Activated B cell treated with CpG ODN at 0.5 μM for 24 hours (primary cell): ENCODE results near the gene SOD1. TPM values are rescaled to one million over a fixed set of nuclear protein-coding genes. Genes with fewer than 3 reads are reported as not detected.

Experiments used
- ATAC-seq: fragments of 200-7000 bp; cut with Tn5 transposase; one replicate; pipeline ENCODE4 v1.10.0; 2021; ENCODE audit warnings: low read depth, mild to moderate bottlenecking, moderate library complexity
- CTCF ChIA-PET: fragments of 350-600 bp; sonication (Branson Sonifier 250); formaldehyde crosslinking; loops from one replicate; lab custom pipeline; 2021; ENCODE audit warnings: antibody characterized with exemption; lab: Charles Lee
- POLR2A ChIA-PET: fragments of 350-600 bp; sonication (Branson Sonifier 250); formaldehyde crosslinking; loops from one replicate; lab custom pipeline; 2021; ENCODE audit warnings: antibody characterized with exemption; lab: Charles Lee
- DNase-seq: peaks from one replicate; pipeline ENCODE4 v3.0.0; 2022
- H3K27ac Mint-ChIP-seq: one replicate; pipeline ENCODE4 v1.8.0; 2020; ENCODE audit warnings: mixed read lengths
- H3K27me3 Mint-ChIP-seq: one replicate; pipeline ENCODE4 v1.8.0; 2021; ENCODE audit warnings: mixed read lengths
- H3K36me3 Mint-ChIP-seq: one replicate; pipeline ENCODE4 v1.8.0; 2021; ENCODE audit warnings: low read depth, mixed read lengths
- H3K4me1 Mint-ChIP-seq: one replicate; pipeline ENCODE4 v1.8.0; 2021; ENCODE audit warnings: mixed read lengths
- H3K4me3 Mint-ChIP-seq: one replicate; pipeline ENCODE4 v1.8.0; 2020; ENCODE audit warnings: mild to moderate bottlenecking, mixed read lengths
- H3K9me3 Mint-ChIP-seq: one replicate; pipeline ENCODE4 v1.8.0; 2020; ENCODE audit warnings: mixed read lengths
- intact Hi-C: fragments of 100-400 bp; cut with micrococcal nuclease; formaldehyde crosslinking; loops from one replicate; pipeline ENCODE4 v1.15.1; 2024
- total RNA-seq: library from RNA; stranded (reverse); gene quantifications from 2 replicates; pipeline ENCODE4 v1.2.3, GENCODE V29; 2022
- TF ChIP-seq, protein P1 (sequence below): fragments of 200-600 bp; IDR thresholded peaks from one replicate; pipeline ENCODE4 v1.8.0; 2022; ENCODE audit warnings: antibody characterized with exemption, mild to moderate bottlenecking

The SOD1 gene
- total RNA-seq, 1 donor from 2014 or later = 107 TPM

GRCh38 chr21:31656199-31657095, 3.0 kb upstream of the SOD1 start:
- ChIA-PET POLR2A (no interaction called here), CTCF (no interaction called here)
- TF ChIP-seq, protein P1, sequence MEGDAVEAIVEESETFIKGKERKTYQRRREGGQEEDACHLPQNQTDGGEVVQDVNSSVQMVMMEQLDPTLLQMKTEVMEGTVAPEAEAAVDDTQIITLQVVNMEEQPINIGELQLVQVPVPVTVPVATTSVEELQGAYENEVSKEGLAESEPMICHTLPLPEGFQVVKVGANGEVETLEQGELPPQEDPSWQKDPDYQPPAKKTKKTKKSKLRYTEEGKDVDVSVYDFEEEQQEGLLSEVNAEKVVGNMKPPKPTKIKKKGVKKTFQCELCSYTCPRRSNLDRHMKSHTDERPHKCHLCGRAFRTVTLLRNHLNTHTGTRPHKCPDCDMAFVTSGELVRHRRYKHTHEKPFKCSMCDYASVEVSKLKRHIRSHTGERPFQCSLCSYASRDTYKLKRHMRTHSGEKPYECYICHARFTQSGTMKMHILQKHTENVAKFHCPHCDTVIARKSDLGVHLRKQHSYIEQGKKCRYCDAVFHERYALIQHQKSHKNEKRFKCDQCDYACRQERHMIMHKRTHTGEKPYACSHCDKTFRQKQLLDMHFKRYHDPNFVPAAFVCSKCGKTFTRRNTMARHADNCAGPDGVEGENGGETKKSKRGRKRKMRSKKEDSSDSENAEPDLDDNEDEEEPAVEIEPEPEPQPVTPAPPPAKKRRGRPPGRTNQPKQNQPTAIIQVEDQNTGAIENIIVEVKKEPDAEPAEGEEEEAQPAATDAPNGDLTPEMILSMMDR = no peak
- H3K4me3 Mint-ChIP-seq = no peak overlapping the region
- H3K36me3 Mint-ChIP-seq = peaks cover 11% of the 10 kb centered on the region
- H3K9me3 Mint-ChIP-seq = no peaks in the 10 kb centered on the region
- H3K27me3 Mint-ChIP-seq = no peaks in the 10 kb centered on the region
- no peak overlapping the region for H3K27ac Mint-ChIP-seq
- intact Hi-C loops = loop anchor here (5.0 kb wide), 1 partner anchor 1986 kb away; the partner anchor contains the start of genes CRYZL1 and ITSN1
- no peak for DNase-seq
- no peak for ATAC-seq
- H3K4me1 Mint-ChIP-seq = peaks cover 35% of the 10 kb centered on the region

GRCh38 chr21:31658053-31658452, 1.4 kb upstream of the SOD1 start:
- peaks cover 51% of the 10 kb centered on the region for H3K4me1 Mint-ChIP-seq
- TF ChIP-seq, protein P1 = no peak
- POLR2A ChIA-PET = no interaction called here

DNA sequence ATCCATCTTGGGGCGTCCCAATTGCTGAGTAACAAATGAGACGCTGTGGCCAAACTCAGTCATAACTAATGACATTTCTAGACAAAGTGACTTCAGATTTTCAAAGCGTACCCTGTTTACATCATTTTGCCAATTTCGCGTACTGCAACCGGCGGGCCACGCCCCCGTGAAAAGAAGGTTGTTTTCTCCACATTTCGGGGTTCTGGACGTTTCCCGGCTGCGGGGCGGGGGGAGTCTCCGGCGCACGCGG, 282 bp upstream of the SOD1 start:
- TF ChIP-seq, protein P1 = no peak
- ChIA-PET CTCF (no interaction called here), POLR2A (no interaction called here)
- Mint-ChIP-seq H3K36me3 (peaks cover 24% of the 10 kb centered on the region), H3K4me1 (peaks cover 61% of the 10 kb centered on the region), H3K27me3 (no peaks in the 10 kb centered on the region), H3K9me3 (no peaks in the 10 kb centered on the region), H3K27ac (peak overlapping the region; percentile 96), H3K4me3 (peak overlapping the region; percentile 99)
- intact Hi-C loops = loop anchor here (1.0 to 5.0 kb wide), 9 partner anchors 8 to 1983 kb away; partner anchors contain the start of genes CFAP298, CRYZL1, ITSN1 and MIS18A
- DNase-seq (no peak), ATAC-seq (peak; percentile 14)

More at GRCh38 chr21:31658053-31658452, 1.4 kb upstream of the SOD1 start:
- Mint-ChIP-seq H3K9me3 (no peaks in the 10 kb centered on the region), H3K4me3 (no peak overlapping the region), H3K36me3 (peaks cover 16% of the 10 kb centered on the region), H3K27me3 (no peaks in the 10 kb centered on the region), H3K27ac (no peak overlapping the region)
- CTCF ChIA-PET = no interaction called here
- intact Hi-C loops = loop anchor here (2.0 to 5.0 kb wide), 3 partner anchors 99 to 1984 kb away; partner anchors contain the start of genes CRYZL1, ITSN1 and MIS18A
- DNase-seq = no peak
- ATAC-seq = no peak

DNA sequence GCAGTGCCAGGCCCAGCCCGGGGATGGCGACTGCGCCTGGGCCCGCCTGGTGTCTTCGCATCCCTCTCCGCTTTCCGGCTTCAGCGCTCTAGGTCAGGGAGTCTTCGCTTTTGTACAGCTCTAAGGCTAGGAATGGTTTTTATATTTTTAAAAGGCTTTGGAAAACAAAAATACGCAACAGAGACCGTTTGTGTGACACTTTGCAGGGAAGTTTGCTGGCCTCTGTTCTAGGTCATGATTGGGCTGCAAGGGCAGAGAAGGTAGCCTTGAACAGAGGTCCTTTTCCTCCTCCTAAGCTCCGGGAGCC, 719 bp downstream of the SOD1 start:
- POLR2A ChIA-PET = interaction anchor here (0.6 to 1.3 kb wide), 2 partner anchors 77 to 111 kb away, joined by 3 read pairs; no protein-coding TSS in a partner anchor
- ATAC-seq (no peak), DNase-seq (no peak)
- peak overlapping the region; percentile 81 for H3K27ac Mint-ChIP-seq
- H3K36me3 Mint-ChIP-seq = peaks cover 31% of the 10 kb centered on the region
- no peaks in the 10 kb centered on the region for H3K9me3 Mint-ChIP-seq
- intact Hi-C loops = no loop called here
- peak overlapping the region; percentile 89 for H3K4me3 Mint-ChIP-seq
- CTCF ChIA-PET = no interaction called here
- H3K27me3 Mint-ChIP-seq = no peaks in the 10 kb centered on the region
- H3K4me1 Mint-ChIP-seq = peaks cover 63% of the 10 kb centered on the region
- TF ChIP-seq, protein P1 = no peak

GRCh38 chr21:31660591-31660990, 1.1 kb downstream of the SOD1 start:
- Mint-ChIP-seq H3K4me1 (peaks cover 63% of the 10 kb centered on the region), H3K27me3 (no peaks in the 10 kb centered on the region), H3K36me3 (peaks cover 35% of the 10 kb centered on the region), H3K9me3 (no peaks in the 10 kb centered on the region), H3K4me3 (peak overlapping the region; percentile 89), H3K27ac (peak overlapping the region; percentile 81)
- TF ChIP-seq, protein P1 = no peak
- ChIA-PET POLR2A (interaction anchor here (0.6 to 1.3 kb wide), 2 partner anchors 76 to 111 kb away, joined by 3 read pairs; no protein-coding TSS in a partner anchor), CTCF (no interaction called here)
- ATAC-seq (no peak), DNase-seq (no peak)
- intact Hi-C loops = no loop called here
